Neutrophil (primary cell): Measurements from ENCODE around the gene PTOV1.

Experiments used
- H3K27ac ChIP-seq: fragments of 200-600 bp; sonication (generic); 2 replicates; pipeline ENCODE4 v1.5.1; 2016; ENCODE audit warnings: mild to moderate bottlenecking, moderate library complexity
- H3K27me3 ChIP-seq: fragments of 200-600 bp; sonication (generic); 2 replicates; pipeline ENCODE4 v1.6.0; 2016; ENCODE audit warnings: mild to moderate bottlenecking
- H3K36me3 ChIP-seq: fragments of 200-600 bp; sonication (generic); 2 replicates; pipeline ENCODE4 v1.5.1; 2017
- H3K4me1 ChIP-seq, 2 experiments: fragments of 200-600 bp in 1 of 2; sonication (generic) in 1 of 2; 1 replicate in 1 of 2; 2 replicates in 1 of 2; pipeline versions ENCODE4 v1.5.1 to v1.6.1; 2013 to 2016; ENCODE audit warnings: low read depth in 1 of 2, low read length in 1 of 2, mild to moderate bottlenecking in 1 of 2, moderate library complexity in 1 of 2; ENCODE audit not compliant: control insufficient read depth in 1 of 2, insufficient read depth in 1 of 2
- H3K4me3 ChIP-seq, 2 experiments: fragments of 200-600 bp in 1 of 2; sonication (generic) in 1 of 2; 1 replicate in 1 of 2; 2 replicates in 1 of 2; pipeline ENCODE4 v1.5.1; 2013 to 2016; ENCODE audit warnings: low read depth in 1 of 2, low read length in 1 of 2, mild to moderate bottlenecking in 1 of 2, moderate library complexity in 1 of 2
- H3K9me3 ChIP-seq: fragments of 200-600 bp; sonication (generic); 2 replicates; pipeline ENCODE4 v1.5.1; 2016
- TF ChIP-seq, protein P1 (sequence below): fragments of 200-600 bp; sonication (generic); IDR thresholded peaks from 2 replicates; pipeline ENCODE4 v1.5.1; 2016; ENCODE audit warnings: antibody characterized with exemption

PTOV1 gene

DNA sequence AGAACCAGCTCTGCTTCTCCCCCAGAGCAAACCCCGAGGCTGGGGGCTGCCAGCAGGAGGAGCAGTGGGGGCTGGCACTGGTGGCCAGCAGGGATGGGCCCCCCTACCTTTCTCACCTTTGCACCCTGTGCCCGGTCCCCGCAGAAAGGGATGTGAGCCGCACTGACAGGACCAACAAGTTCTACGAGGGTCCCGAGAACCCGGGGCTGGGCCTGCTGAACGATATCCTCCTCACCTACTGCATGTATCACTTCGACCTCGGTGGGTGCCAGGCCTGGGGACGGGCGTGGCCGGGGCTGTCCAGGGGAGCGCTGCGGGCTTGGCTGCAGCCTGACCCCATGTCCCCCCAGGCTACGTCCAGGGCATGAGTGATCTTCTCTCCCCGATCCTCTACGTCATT is 33.1 kb downstream of the PTOV1 start:
- Histone ChIP-seq H3K36me3 (peaks cover 74% of the 10 kb centered on the region), H3K27ac (no peak overlapping the region), H3K4me3 (no peak overlapping the region), H3K9me3 (no peaks in the 10 kb centered on the region), H3K27me3 (peaks cover 5% of the 10 kb centered on the region), H3K4me1 (peaks cover 3 to 5% of the 10 kb centered on the region in 2 experiments)
- TF ChIP-seq, protein P1, sequence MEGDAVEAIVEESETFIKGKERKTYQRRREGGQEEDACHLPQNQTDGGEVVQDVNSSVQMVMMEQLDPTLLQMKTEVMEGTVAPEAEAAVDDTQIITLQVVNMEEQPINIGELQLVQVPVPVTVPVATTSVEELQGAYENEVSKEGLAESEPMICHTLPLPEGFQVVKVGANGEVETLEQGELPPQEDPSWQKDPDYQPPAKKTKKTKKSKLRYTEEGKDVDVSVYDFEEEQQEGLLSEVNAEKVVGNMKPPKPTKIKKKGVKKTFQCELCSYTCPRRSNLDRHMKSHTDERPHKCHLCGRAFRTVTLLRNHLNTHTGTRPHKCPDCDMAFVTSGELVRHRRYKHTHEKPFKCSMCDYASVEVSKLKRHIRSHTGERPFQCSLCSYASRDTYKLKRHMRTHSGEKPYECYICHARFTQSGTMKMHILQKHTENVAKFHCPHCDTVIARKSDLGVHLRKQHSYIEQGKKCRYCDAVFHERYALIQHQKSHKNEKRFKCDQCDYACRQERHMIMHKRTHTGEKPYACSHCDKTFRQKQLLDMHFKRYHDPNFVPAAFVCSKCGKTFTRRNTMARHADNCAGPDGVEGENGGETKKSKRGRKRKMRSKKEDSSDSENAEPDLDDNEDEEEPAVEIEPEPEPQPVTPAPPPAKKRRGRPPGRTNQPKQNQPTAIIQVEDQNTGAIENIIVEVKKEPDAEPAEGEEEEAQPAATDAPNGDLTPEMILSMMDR, result no peak

DNA sequence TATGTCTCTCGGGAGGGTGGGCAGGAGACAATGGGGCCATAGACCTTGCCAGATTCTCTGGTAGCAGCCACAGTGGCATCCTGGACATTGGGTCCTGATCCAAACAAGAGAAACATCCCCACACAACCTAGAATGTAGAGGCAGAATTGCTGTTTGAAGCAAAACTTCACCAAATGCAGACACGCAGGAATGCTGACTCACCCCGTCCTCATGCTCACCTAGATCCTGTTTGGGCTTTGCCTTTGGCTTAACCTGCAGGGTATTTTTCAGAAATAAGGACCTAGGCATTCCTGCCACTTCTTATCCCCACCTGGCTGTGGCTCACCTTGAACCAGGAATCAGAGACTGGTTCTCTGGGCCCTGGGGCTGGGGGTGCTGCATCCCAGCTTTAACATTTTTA is 33.8 kb downstream of the PTOV1 start:
- Histone ChIP-seq H3K27ac (no peak overlapping the region), H3K9me3 (no peaks in the 10 kb centered on the region), H3K4me1 (peaks cover 2% of the 10 kb centered on the region in 2 experiments), H3K27me3 (peaks cover 12% of the 10 kb centered on the region), H3K4me3 (no peak overlapping the region), H3K36me3 (peaks cover 74% of the 10 kb centered on the region)
- TF ChIP-seq, protein P1, result no peak

GRCh38 chr19:49887037-49887664 is 36.2 kb downstream of the PTOV1 start:
- no peaks in the 10 kb centered on the region for H3K9me3 ChIP-seq
- H3K4me1 ChIP-seq, result peaks cover 9 to 11% of the 10 kb centered on the region in 2 experiments
- H3K27ac ChIP-seq, result no peak overlapping the region
- no peak overlapping the region for H3K4me3 ChIP-seq
- peaks cover 53% of the 10 kb centered on the region for H3K36me3 ChIP-seq
- TF ChIP-seq, protein P1, result no peak
- peaks cover 33% of the 10 kb centered on the region for H3K27me3 ChIP-seq

GRCh38 chr19:49887665-49888509 is 36.9 kb downstream of the PTOV1 start:
- Histone ChIP-seq H3K27me3 (peaks cover 41% of the 10 kb centered on the region), H3K4me1 (peaks cover 9 to 11% of the 10 kb centered on the region in 2 experiments), H3K4me3 (no peak overlapping the region), H3K36me3 (peaks cover 46% of the 10 kb centered on the region), H3K27ac (no peak overlapping the region), H3K9me3 (no peaks in the 10 kb centered on the region)
- TF ChIP-seq, protein P1, result no peak

DNA sequence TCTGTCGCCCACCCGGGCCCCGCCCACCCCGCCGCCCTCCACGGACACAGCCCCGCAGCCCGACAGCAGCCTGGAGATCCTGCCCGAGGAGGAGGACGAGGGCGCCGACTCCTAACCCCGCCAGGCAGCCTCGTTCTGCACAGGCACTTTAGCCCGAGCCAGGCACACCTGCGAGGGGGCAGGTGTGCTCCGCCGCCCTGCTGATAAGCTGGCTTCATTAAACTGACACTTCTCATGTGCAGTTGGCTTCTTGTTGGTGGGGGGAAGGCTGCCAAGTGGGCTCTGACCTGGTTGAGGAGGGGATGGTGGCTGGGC is 37.5 kb downstream of the PTOV1 start:
- Histone ChIP-seq H3K27me3 (peaks cover 47% of the 10 kb centered on the region), H3K4me3 (no peak overlapping the region), H3K36me3 (peaks cover 40% of the 10 kb centered on the region), H3K9me3 (no peaks in the 10 kb centered on the region), H3K27ac (no peak overlapping the region), H3K4me1 (peaks cover 9 to 11% of the 10 kb centered on the region in 2 experiments)
- TF ChIP-seq, protein P1, result no peak
